Measurements from ENCODE around the gene FABP2. TPM values are rescaled to one million over a fixed set of nuclear protein-coding genes. Genes with fewer than 3 reads are reported as not detected.

FABP2 gene
- total RNA-seq, 1 experiment from 2014 or later: not detected

DNA sequence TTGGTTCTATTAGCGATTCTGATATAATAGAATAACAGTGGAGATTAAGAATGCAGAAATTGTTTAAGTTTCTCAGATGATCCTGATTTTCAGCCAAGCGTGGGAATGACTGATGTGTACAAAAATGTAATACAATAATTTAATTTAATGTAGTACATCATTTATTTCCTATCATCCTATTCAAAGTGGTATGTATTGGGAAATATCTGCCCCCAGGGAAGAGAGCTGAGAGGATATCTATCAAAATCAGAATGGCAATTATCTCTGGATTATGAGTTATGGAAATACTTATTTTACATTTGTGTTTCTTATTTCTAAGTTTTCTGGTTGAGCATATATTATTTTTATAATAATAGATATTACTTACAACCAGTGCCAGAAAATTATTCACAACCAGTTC is 3.9 kb downstream of the FABP2 start:
- in situ Hi-C loops (cut with HindIII; ENCODE audit: low pct_unique_long_range_greater_than_20kb, low sequenced_read_pairs): no loop called here
- no peak for DNase-seq (ENCODE audit: low read depth)

- no peak for DNase-seq (ENCODE audit: low read depth)
- in situ Hi-C loops (cut with HindIII; ENCODE audit: low pct_unique_long_range_greater_than_20kb, low sequenced_read_pairs): no loop called here
Measured at GRCh38 chr4:119315036-119315435, 6.9 kb downstream of the FABP2 start.

DNA sequence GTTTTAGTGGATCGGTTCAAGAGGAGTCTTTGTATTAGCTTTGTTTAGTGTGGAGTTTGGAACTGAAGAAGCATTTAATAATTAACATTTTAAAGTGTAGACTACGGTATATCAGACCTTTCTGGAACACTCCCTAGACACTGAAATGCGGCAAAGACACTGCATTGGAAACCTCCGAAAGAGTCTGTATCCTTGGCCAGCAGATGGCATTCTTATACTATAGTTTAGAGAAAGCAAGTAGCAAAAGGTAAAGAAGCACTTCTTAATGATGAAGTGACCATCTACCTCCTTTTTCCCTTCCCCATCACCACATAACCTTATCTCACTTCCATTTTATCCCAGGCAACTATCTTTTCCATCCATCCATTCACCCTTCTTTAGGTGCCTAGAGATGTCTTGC is 7.6 kb downstream of the FABP2 start:
- in situ Hi-C loops (cut with HindIII; ENCODE audit: low pct_unique_long_range_greater_than_20kb, low sequenced_read_pairs): no loop called here
- DNase-seq (ENCODE audit: low read depth): peak; percentile 22

DNA sequence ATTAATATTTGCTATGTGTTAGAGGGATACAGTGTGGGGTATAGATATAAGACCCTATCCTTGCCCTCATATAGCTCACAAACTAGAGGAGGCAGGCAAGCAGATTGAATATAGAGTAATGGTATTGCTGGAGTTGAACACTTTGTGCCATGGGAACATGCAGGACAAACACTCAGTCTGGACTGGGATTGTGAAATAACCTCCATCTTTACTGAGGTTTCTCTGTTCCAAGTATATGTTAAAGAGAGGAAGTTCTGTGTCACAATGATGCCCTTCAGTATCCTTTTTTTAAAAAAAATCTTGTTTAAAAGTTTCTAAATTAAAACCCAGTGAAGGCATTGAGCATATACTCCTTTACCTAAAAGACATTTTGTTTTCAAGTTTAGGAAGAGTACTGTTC is 8.7 kb downstream of the FABP2 start:
- in situ Hi-C loops (cut with HindIII; ENCODE audit: low pct_unique_long_range_greater_than_20kb, low sequenced_read_pairs): no loop called here
- DNase-seq (ENCODE audit: low read depth): no peak

GRCh38 chr4:119310826-119311225 is 11.1 kb downstream of the FABP2 start:
- in situ Hi-C loops (cut with HindIII; ENCODE audit: low pct_unique_long_range_greater_than_20kb, low sequenced_read_pairs): no loop called here
- no peak for DNase-seq (ENCODE audit: low read depth)

DNA sequence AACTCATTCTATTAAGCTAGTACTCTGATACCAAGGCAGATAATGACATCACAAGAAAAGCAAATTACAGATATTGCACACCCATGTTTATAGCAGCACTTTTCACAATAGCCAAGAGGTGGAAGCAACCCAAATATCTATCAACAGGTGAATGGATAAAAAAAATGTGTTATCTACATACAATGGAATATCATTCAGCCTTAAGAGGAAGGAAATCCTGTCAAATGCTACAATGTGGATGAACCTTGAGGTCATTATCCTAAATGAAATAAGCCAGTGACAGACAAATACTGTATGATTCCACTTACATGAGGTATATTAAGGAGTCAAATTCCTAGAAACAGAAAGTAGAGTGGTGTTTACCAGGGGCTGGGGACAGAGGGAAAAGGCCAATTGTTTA is 14.3 kb downstream of the FABP2 start:
- DNase-seq (ENCODE audit: low read depth): no peak
- in situ Hi-C loops (cut with HindIII; ENCODE audit: low pct_unique_long_range_greater_than_20kb, low sequenced_read_pairs): no loop called here

DNA sequence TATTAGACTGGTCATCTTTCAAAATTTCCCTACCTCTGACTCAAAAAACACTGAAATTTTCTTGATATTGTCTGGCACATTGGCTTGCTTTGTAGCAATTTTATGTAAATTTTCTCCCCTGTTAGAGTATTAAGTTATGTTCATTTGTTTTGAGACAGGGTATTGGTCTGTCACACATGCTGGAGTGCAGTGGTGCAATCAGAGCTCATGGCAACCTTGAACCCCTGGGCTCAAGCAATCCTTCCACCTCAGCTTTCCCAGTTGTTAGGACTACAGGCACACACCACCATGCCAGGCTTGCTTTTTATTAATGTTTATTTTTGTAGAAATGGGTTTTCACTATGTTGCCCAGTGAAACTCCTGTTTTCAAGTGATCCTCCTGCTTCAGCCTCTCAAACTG is 17.5 kb downstream of the FABP2 start:
- DNase-seq (ENCODE audit: low read depth): no peak
- in situ Hi-C loops (cut with HindIII; ENCODE audit: low pct_unique_long_range_greater_than_20kb, low sequenced_read_pairs): no loop called here

GRCh38 chr4:119303587-119304305 is 18.2 kb downstream of the FABP2 start:
- no peak for DNase-seq (ENCODE audit: low read depth)
- in situ Hi-C loops (cut with HindIII; ENCODE audit: low pct_unique_long_range_greater_than_20kb, low sequenced_read_pairs): no loop called here

GRCh38 chr4:119302073-119302832 is 19.7 kb downstream of the FABP2 start:
- in situ Hi-C loops (cut with HindIII; ENCODE audit: low pct_unique_long_range_greater_than_20kb, low sequenced_read_pairs): no loop called here

DNA sequence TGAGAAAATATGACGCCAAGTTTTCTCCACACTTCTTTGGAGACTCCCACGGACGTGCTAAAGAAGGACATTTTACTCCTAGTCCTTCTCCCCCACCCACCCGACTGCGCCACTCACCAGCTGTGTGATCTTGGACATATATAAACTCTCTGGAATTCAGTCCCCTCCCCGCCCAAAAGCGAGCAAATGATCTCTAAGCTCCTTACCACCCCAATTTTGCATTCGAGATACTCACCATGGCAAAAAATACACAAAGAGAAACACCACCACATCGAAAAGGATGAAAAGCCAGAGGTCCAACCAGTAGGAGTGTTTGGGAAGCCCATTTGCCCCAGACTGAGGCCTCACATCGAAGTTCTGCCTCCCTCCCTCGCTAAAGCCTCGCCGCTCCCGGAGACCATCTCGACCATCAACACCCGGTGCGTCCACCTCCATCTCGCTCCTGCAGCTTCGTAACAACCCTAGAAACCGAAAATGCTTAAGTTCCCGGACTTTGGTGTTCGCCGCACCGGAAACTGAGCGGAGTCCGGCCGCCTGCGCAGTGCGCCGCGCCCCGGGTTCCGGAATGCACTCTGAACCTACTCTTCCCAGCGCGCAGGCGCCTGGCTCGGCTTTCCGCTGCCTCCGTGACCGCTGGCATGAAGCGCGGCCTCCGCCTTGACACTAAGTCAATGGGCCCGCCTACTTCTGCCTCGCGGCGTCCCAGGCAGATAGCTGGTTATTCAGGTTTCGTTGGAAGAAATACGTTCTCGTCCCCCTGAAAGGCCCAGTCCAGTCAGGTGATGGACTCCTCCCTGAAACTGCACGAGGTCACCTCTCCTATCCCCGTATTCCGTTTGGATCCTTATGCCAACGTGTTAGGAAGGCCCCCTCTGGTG is 21.6 kb downstream of the FABP2 start:
- in situ Hi-C loops (cut with HindIII; ENCODE audit: low pct_unique_long_range_greater_than_20kb, low sequenced_read_pairs): no loop called here
- peak; percentile 94 for DNase-seq (ENCODE audit: low read depth)

More at GRCh38 chr4:119302073-119302832, 19.7 kb downstream of the FABP2 start:
- DNase-seq (ENCODE audit: low read depth): no peak

DNA sequence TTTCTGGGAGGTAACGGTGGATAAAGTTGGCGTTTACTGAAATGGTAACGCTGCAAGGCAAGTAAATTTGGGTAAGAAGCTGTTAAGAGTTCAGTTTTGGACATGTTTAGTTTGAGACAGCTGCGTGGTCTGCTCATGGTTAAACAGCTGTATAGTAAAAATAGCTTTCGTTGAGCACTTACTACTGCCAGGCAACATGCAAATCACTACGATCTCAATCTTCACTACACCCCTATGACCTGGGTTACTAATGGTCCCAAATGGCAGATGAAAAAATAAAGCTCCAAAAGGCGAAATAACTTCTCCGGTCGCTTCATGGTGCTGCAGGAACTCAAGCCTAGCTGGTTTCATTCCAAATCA is 22.2 kb downstream of the FABP2 start:
- no peak for DNase-seq (ENCODE audit: low read depth)
- in situ Hi-C loops (cut with HindIII; ENCODE audit: low pct_unique_long_range_greater_than_20kb, low sequenced_read_pairs): no loop called here

GRCh38 chr4:119299260-119299671 is 22.7 kb downstream of the FABP2 start:
- in situ Hi-C loops (cut with HindIII; ENCODE audit: low pct_unique_long_range_greater_than_20kb, low sequenced_read_pairs): no loop called here
- peak; percentile 22 for DNase-seq (ENCODE audit: low read depth)

- DNase-seq (ENCODE audit: low read depth): no peak
- in situ Hi-C loops (cut with HindIII; ENCODE audit: low pct_unique_long_range_greater_than_20kb, low sequenced_read_pairs): no loop called here
Measured at GRCh38 chr4:119297795-119298194, 24.1 kb downstream of the FABP2 start.

GRCh38 chr4:119296356-119296755 is 25.6 kb downstream of the FABP2 start:
- no peak for DNase-seq (ENCODE audit: low read depth)
- in situ Hi-C loops (cut with HindIII; ENCODE audit: low pct_unique_long_range_greater_than_20kb, low sequenced_read_pairs): no loop called here

DNA sequence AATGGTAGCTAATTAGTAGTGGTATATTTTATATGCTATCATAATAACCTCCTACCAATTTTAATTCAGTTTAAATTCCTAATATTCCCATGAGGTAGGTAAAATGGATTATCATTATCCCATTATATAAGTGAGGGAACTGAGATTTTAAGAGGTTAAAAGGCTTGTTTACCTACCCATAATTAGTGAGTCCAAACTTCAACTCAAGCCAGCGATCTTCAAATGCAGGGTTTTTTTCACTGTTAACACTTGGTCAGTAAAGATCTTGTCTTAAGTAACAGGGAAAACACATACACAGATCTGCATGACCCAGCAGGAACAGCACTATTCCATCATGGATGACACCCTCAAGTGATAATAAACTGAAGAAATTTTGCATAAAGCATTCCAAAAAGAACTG is 31.3 kb downstream of the FABP2 start:
- DNase-seq (ENCODE audit: low read depth): no peak
- in situ Hi-C loops (cut with HindIII; ENCODE audit: low pct_unique_long_range_greater_than_20kb, low sequenced_read_pairs): no loop called here

- no peak for DNase-seq (ENCODE audit: low read depth)
- in situ Hi-C loops (cut with HindIII; ENCODE audit: low pct_unique_long_range_greater_than_20kb, low sequenced_read_pairs): no loop called here
Measured at GRCh38 chr4:119289313-119289712, 32.6 kb downstream of the FABP2 start.

DNA sequence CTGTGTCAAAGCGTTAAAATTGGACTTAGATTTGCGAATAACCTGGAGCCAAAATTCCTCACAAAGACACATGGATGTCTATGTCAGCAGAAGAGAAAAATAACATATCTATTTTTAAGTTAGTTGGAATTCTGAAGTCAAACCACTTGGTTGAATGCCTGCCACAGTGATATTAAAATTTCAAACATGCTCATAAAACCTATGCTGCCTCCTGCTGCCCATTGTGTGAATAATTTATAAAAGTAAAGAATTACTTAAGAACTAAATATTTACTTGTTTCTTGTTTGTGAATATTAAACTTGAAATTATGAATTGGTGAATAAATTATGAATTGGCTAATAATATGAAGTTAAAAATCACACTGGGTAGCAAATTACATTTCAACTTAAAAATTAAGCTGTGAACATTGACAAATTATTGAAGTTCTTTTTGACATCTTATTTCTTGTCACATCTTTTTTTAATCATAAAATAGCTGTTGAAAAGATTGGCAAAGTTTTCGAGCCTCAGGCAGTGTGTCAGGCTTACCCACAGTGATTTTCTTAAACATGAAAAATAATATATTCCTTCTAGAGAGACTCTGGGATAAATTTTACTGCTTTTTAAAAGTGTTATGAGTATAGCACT is 35.4 kb downstream of the FABP2 start:
- DNase-seq (ENCODE audit: low read depth): peak; percentile 22
- in situ Hi-C loops (cut with HindIII; ENCODE audit: low pct_unique_long_range_greater_than_20kb, low sequenced_read_pairs): no loop called here

DNA sequence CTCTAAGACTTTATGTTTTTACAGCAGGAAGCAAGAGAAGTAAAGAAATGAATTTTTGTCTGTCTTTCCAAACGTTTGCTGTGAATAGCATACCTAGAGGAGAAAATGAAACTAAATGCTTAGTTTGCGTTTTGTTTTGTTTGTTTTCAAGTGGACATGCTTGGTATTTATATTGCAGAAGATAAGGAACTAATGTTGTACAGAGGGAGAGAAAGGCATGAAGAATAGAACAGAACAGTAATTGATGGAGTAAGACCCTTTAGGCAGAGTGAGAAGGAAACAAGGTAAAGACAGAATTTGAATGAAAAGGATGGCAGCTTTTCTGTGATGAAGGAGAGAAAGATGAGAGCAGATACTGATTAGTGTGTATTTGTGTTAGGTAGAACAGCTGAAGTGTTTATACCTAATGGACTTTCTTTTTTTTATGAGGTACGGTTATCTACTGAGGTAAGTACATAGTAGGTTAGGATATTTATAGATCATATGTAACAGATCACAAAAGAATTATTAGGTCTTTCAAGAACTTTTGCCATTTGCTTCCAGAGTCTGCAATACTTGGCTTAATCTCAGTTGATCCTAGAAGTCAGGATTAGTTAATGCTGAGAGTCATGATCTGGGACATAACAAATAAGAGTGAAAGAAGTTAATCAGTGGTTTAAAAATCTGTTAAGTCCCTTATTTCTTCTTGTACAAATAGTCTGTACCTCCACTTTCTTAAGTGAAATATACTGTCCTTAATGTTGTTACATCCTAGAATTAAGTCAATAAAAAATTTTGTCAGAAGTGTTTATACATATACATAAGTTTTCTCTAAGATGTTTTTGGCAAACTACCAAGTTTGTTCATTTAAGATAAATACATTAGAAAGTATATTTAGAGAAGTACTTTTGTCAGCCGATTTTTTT is 36.8 kb downstream of the FABP2 start:
- in situ Hi-C loops (cut with HindIII; ENCODE audit: low pct_unique_long_range_greater_than_20kb, low sequenced_read_pairs): no loop called here
- DNase-seq (ENCODE audit: low read depth): no peak
